ENCODE measurements around the gene COX7A1.

COX7A1 gene

DNA sequence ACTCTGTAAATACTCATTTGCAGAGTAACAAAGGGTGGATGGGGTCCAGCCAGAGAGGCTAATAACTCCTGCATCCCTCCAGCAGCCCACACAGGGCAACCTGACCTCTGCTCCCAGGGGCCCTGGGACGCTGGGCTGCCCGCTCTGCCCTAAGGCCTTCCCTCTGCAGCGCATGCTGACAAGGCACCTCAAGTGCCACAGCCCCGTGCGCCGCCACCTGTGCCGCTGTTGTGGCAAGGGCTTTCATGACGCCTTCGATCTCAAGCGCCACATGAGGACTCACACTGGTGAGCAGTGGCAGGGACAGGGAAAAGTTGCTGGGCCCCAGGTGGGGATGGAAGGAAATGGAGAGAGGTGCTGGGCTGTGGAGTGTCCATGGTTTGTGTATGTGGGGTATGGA lies 39.6 kb downstream of the COX7A1 start:
- no peak for DNase-seq (ENCODE audit: low read depth in 2 of 2)

DNA sequence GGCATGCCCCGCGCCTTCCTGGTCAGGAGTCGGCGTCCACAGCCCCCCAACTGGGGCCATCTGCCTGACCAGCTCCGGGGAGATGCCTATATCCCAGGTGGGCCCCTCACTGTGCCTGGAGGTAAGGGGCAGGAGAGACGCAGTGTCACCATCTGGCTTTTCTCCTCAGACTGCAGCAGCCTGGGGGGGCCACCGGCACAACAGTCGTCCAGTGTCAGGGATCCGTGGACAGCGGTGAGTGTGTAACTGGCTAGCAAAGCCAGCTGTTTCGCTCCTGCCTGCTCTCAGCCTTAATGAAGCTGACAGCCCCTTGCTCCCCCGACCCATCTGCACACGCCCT lies 41.1 kb downstream of the COX7A1 start:
- DNase-seq (ENCODE audit: low read depth in 2 of 2), result no peak

GRCh38 chr19:36110487-36111199 lies 41.6 kb downstream of the COX7A1 start, which contains the start of gene OVOL3:
Gene OVOL3, plus strand, starts transcription at chr19:36111143. Its CDS starts 60 bp downstream, at chr19:36111203.
- no peak for DNase-seq (ENCODE audit: low read depth in 2 of 2)

- DNase-seq (ENCODE audit: low read depth in 2 of 2), result no peak
Measured at GRCh38 chr19:36108684-36109083, 43.6 kb downstream of the COX7A1 start.

GRCh38 chr19:36106991-36107390 lies 45.3 kb downstream of the COX7A1 start:
- DNase-seq (ENCODE audit: low read depth in 2 of 2), result no peak

DNA sequence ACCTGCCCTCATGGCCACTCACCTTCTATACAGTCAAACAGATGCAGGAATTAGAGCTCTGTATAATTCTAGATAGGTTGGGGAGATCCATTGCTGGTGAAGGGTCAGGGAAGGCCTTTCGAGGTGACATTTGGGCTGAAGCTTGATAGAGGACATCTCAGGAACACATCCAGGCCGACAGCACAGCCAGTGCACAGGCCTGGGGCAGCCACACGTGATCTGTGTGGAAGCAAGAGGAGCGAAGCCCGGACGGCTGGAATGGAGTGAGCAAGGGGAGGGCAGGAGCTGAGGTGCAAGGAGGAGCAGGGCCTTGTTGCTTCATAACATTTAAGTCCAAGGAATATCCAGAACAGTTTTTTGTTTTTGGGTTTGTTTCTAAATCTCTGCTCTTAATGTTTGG lies 45.8 kb downstream of the COX7A1 start:
- DNase-seq (ENCODE audit: low read depth in 2 of 2), result no peak

DNA sequence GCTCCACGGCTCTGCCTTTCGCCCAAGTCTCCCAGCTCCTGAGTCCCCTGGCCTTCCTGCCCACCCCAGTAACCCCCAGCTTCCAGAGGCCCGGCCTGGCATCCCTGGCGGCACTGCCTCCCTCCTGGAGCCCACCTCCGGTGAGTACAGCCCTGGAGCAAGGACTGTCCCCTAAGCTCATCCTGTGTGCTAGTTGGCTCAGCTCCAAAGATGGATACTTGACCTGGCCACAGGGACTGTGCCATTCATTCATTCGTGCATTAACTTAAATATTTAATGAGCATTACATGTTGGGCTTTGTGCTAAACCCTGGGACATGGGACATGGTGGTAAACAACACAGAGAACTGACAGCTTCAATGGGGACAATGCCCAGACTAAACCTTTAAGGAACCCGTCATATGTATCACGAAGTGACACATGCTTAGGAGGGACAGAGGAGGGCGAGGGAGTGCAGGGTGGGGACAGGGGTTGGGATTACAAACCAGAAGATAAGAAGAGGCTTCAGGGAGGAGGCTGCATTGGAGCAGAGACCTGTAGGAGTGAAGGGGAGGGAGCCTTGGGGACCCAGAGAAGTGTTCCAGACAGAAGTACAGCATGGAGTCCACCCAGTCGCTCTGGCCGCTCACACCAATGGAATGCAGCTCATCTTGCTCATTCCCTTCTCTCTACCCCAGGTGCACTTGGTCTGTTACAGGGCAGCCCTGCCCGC lies 48.2 kb downstream of the COX7A1 start:
- DNase-seq (ENCODE audit: low read depth in 2 of 2), result no peak

- no peak for DNase-seq (ENCODE audit: low read depth in 2 of 2)
Measured at GRCh38 chr19:36103040-36103626, 49.1 kb downstream of the COX7A1 start.

DNA sequence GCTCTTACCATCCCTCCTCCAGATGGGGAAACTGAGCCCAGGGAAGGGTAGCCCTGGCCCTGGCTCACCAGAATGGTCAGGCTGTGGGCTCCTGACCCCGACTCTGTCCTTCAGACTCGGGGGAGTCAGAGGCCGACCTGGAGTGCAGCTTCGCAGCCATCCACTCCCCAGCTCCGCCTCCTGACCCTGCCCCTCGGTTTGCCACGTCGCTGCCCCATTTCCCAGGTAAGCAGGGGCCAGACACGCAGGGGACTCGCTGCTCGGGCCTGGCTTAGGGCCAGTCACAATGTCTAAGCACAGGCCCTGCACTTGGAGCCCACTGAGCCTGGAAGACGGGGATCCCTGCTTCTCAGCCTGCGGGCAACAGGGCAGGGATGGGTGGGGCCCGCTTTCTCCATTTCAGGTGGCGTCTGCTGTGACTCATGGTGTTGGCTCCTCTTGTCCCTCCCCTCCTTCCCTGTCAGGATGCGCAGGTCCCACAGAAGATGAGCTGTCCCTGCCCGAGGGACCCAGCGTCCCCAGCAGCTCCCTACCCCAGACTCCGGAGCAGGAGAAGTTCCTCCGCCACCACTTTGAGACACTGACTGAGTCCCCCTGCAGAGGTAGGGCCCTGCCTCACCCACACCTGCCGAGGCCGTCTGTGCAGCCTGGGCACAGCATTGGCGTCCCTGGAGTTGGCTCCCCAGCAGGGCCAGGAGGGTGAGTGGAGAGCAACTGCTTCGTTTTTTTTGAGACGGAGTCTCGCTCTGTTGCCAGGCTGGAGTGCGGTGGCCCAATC lies 50.5 kb downstream of the COX7A1 start:
- no peak for DNase-seq (ENCODE audit: low read depth in 2 of 2)
